Stimulated activated CD8-positive, alpha-beta memory T cell treated with anti-CD3 and anti-CD28 coated beads, Interleukin-2, amount 100 ng/mL, for 48 hours (primary cell): ENCODE results near the gene FEM1A.

Experiments used
- DNase-seq, 2 donors: peaks; one replicate each; pipeline ENCODE4 v3.0.0-alpha.2; 2020; ENCODE audit warnings: low read depth in 2 of 2

Gene FEM1A

DNA sequence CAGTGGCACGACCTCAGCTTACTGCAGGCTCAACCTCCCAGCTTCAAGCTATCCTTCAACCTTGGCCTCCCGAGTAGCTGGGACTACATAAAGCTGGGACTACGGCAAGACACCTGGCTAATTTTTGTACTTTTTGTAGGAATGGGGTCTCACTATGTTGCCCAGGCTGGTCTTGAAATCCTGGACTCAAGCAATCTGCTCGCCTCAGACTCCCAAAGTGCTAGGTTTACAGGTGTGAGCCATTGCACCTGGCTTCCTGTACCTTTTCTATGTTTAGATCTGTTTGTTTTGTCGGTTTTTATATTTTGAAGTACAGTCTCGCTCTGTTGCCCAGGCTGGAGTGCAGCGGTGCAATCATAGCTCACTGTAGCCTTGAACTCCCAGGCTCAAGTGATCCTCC, 57.5 kb downstream of the FEM1A start:
- DNase-seq: no peak
